ENCODE data around the gene ACBD3. TPM values are rescaled to one million over a fixed set of nuclear protein-coding genes. Genes with fewer than 3 reads are reported as not detected.

Gene ACBD3
- total RNA-seq, 4 donors from 2014 or later: 37.0 to 64.7 (median 52.1) TPM

- H3K9me3 ChIP-seq: no peaks in the 10 kb centered on the region
- H3K4me3 ChIP-seq: no peak overlapping the region
- H3K27ac ChIP-seq: no peak overlapping the region
- TF ChIP-seq POLR2A (IDR thresholded peaks at IDR 0.05) (no peak), CTCF (IDR thresholded peaks at IDR 0.05) (no peak)
- WGBS, 2 donors: 95% methylated on average over 1 of the region's 1 CpG
- no peaks in the 10 kb centered on the region for H3K27me3 ChIP-seq
- intact Hi-C loops (cut with DNase I): no loop called here
- H3K36me3 ChIP-seq: peaks cover 6 to 98% (median 37%) of the 10 kb centered on the region in 3 donors
- no peaks in the 10 kb centered on the region for H3K4me1 ChIP-seq
- no peak for DNase-seq
Measured at GRCh38 chr1:226157761-226158316, 28.7 kb downstream of the ACBD3 start.

GRCh38 chr1:226154593-226154992, 31.9 kb downstream of the ACBD3 start:
- H3K27me3 ChIP-seq: no peaks in the 10 kb centered on the region
- peaks cover 15 to 98% (median 37%) of the 10 kb centered on the region in 3 donors for H3K36me3 ChIP-seq
- H3K4me3 ChIP-seq: no peak overlapping the region
- no peaks in the 10 kb centered on the region for H3K4me1 ChIP-seq
- no peak overlapping the region for H3K27ac ChIP-seq
- H3K9me3 ChIP-seq: no peaks in the 10 kb centered on the region
- 85 to 86% methylated on average over 1 of the region's 1 CpG for WGBS, 2 donors
- no peak for TF ChIP-seq POLR2A (IDR thresholded peaks at IDR 0.05)
- TF ChIP-seq CTCF (IDR thresholded peaks at IDR 0.05): no peak
- DNase-seq: no peak
- intact Hi-C loops (cut with DNase I): no loop called here

- no peaks in the 10 kb centered on the region for H3K4me1 ChIP-seq
- 73 to 94% methylated on average over 4 of the region's 4 CpGs for WGBS, 2 donors
- H3K4me3 ChIP-seq: no peak overlapping the region
- TF ChIP-seq POLR2A (IDR thresholded peaks at IDR 0.05) (no peak), CTCF (IDR thresholded peaks at IDR 0.05) (peak in 1 of 6 experiments; percentile 6)
- no peaks in the 10 kb centered on the region for H3K9me3 ChIP-seq
- no peak overlapping the region for H3K27ac ChIP-seq
- peaks cover 9 to 95% (median 35%) of the 10 kb centered on the region in 3 donors for H3K36me3 ChIP-seq
- no peak for DNase-seq
- intact Hi-C loops (cut with DNase I): no loop called here
- no peaks in the 10 kb centered on the region for H3K27me3 ChIP-seq
Measured at GRCh38 chr1:226149806-226150205, 36.7 kb downstream of the ACBD3 start.

GRCh38 chr1:226148121-226148648, 38.4 kb downstream of the ACBD3 start:
- TF ChIP-seq CTCF (IDR thresholded peaks at IDR 0.05): no peak
- TF ChIP-seq POLR2A (IDR thresholded peaks at IDR 0.05): no peak
- no peak overlapping the region for H3K27ac ChIP-seq
- H3K4me3 ChIP-seq: no peak overlapping the region
- H3K4me1 ChIP-seq: no peaks in the 10 kb centered on the region
- no peaks in the 10 kb centered on the region for H3K9me3 ChIP-seq
- intact Hi-C loops (cut with DNase I): no loop called here
- H3K27me3 ChIP-seq: no peaks in the 10 kb centered on the region
- H3K36me3 ChIP-seq: peaks cover 9 to 95% (median 25%) of the 10 kb centered on the region in 3 donors
- DNase-seq: no peak

GRCh38 chr1:226144045-226144444, 42.5 kb downstream of the ACBD3 start:
- WGBS, 2 donors: 87 to 92% methylated on average over 4 to 5 of the region's 5 CpGs
- no peak for DNase-seq
- intact Hi-C loops (cut with DNase I): no loop called here

More at GRCh38 chr1:226144045-226144444, 42.5 kb downstream of the ACBD3 start:
- Histone ChIP-seq H3K27me3 (no peaks in the 10 kb centered on the region), H3K9me3 (no peaks in the 10 kb centered on the region), H3K4me1 (no peaks in the 10 kb centered on the region), H3K27ac (no peak overlapping the region), H3K36me3 (peaks cover 0 to 65% (median 7%) of the 10 kb centered on the region in 3 donors), H3K4me3 (no peak overlapping the region)
- TF ChIP-seq POLR2A (IDR thresholded peaks at IDR 0.05) (no peak), CTCF (IDR thresholded peaks at IDR 0.05) (no peak)

Data from esophagus squamous epithelium (tissue), 5 donors.